GM19025 (cell line): ENCODE measurements around the gene PRKN.
A peak's percentile ranks its signal among the peaks of the same experiment; 100 is the strongest.

Experiments
- ATAC-seq: cut with Tn5 transposase; IDR thresholded peaks from one replicate; pipeline ENCODE4 v1.9.1; 2021; ENCODE audit warnings: mild to moderate bottlenecking, low read depth, moderate library complexity; ENCODE audit not compliant: unreplicated experiment

The PRKN gene

DNA sequence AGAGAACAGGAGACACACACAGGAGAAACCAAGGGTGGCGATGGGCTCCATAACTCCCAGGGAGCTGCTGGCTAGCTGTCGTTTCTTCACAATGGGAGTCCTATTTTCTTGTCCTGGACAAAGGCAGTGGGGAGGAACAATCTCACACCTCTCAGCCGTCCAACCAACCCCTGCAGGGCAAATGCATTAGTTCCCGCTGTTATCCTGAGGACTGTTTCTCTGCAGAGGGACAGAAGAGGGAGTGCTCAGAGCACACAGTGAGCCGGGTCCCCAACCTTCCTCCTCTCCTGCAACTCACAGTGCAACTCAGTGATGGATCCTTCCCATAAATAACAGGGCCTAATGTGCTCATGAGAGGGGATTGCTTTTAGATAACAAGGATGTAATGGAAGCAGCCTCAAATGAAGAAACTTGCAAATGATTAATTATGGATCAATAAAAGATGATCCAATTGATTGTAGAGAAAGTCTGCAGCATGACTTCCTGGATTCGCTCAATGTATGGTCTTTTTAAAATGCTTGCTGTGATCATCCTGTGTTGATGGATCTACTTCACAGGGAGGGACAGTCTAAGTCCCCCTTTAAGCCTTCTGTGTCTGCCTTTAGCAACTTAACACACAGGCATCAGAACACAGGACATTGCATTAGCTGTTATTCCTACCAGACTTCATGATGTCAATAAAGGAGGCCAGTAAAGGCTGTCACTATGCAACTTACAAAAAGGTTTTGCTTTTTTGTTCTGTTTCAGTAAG is 1000.3 kb downstream of the PRKN start:
- no peak for ATAC-seq

- no peak for ATAC-seq
Observed at GRCh38 chr6:161722394-161722793, 1005.2 kb downstream of the PRKN start.

DNA sequence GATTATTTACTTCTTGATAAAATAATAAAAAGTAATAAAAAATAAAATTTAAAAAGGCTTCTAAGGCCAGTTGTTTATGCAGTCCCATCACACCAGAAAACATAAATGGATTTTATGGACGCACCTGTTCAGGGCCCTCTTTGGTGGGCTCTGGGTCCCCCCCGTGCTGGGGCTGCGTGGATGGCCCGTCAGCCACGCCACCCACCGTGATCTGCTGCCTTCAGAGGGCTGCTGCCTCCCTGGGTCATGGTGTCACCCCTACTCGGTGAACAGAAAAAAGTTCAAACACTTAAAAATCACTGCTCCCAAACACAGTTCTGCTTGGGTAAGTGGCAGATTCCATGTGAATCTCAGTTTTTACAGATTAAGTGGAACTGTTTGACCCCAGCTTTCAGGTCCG is 1006.1 kb downstream of the PRKN start:
- no peak for ATAC-seq

DNA sequence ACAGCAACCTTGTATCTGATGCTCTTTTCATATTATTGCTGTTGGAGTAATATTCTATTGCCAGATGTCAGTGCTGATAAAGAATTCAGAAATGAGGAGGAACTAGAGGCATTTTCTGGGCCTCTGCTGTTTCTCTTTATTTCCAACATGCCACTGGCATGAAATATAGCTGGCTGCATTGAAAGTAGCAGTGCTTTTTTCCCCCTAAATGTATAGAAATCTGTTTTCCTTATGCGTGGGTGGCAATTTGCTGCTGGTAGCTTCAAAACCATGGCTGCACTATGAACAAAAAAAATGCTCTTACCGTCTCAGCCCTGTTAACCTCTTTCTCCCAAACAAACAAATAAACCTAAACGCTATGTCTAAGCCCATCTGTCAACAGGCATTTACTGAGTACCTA is 1011.4 kb downstream of the PRKN start:
- no peak for ATAC-seq

DNA sequence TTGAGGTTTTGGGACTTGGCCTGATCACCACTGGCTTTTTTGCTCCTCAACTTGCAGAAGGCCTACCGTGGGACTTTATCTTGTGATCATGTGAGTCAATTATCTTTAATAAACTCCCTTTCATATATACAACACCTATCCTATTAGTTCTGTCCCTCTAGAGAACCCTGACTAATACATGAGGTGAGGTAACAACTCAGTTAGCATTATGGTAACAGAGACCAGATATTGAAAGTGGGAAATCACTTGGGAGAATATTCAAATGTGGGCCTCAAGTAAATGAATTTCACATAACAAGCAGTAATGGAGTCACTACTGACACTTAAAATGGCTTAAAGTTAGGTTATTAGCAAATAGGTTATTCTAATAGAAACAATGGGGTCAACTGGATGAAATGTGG is 1015.6 kb downstream of the PRKN start:
- no peak for ATAC-seq

DNA sequence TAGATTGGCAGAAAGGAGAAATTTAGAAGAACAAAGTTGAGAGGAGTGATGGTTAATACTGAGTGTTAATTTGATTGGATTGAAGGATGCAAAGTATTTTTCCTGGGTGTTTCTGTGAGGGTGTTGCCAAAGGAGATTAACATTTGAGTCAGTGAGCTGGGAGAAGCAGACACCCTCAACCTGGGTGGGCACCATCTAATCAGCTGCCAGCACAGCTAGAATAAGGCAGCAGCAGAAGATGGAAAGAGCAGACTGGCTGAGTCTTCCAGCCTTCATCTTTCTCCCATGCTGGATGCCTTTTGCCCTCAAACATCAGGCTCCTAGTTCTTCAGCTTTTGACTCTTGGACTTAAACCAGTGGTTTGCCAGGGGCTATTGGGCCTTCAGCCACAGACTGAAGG is 1016.1 kb downstream of the PRKN start:
- ATAC-seq = no peak

- ATAC-seq = no peak
Observed at GRCh38 chr6:161710698-161711097, 1016.9 kb downstream of the PRKN start.

GRCh38 chr6:161701056-161701455 is 1026.5 kb downstream of the PRKN start:
- ATAC-seq = no peak

- ATAC-seq = no peak
Observed at GRCh38 chr6:161696801-161697200, 1030.8 kb downstream of the PRKN start.

GRCh38 chr6:161694995-161695394 is 1032.6 kb downstream of the PRKN start:
- no peak for ATAC-seq

- ATAC-seq = no peak
Observed at GRCh38 chr6:161686655-161687054, 1040.9 kb downstream of the PRKN start.

- no peak for ATAC-seq
Observed at GRCh38 chr6:161684731-161685475, 1042.7 kb downstream of the PRKN start.

DNA sequence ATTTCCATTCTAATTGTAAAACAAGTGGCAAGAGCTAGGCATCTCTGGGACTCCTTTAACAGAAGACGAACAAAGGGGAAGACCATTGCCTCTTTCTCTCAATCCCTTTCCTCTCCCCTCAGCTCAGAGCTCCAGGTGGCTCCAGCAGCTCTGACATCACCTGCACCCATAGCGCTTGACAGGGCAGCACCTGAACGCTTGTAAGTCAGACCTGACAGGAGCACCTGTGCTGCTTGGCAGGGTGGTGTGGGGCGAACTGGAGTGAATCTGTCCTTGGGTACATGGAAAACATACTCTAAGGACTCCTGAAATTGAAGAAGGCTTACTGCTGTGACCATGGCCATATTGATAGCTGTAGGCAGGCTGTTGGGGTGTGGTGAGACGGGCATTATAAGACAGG is 1044.2 kb downstream of the PRKN start:
- no peak for ATAC-seq

DNA sequence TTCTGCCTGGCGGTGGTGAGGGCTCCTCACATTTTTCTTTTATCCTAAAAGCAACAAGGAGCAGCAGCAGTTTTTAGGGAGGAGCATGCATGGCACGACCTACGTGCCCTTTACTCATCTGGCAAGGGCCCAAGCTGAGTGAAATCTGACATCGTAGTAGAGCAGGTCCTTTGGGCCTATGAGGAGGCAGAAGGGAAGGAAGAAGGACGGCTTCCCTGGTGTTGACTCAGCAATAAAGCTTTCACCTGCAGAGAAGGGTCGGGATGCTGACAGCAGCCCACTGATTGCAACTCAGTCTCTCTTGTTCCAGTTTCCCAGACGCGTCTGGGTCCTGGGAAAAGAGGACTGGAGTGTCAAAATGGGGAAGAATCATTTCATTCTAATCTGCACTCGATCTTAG is 1044.6 kb downstream of the PRKN start:
- ATAC-seq = no peak

DNA sequence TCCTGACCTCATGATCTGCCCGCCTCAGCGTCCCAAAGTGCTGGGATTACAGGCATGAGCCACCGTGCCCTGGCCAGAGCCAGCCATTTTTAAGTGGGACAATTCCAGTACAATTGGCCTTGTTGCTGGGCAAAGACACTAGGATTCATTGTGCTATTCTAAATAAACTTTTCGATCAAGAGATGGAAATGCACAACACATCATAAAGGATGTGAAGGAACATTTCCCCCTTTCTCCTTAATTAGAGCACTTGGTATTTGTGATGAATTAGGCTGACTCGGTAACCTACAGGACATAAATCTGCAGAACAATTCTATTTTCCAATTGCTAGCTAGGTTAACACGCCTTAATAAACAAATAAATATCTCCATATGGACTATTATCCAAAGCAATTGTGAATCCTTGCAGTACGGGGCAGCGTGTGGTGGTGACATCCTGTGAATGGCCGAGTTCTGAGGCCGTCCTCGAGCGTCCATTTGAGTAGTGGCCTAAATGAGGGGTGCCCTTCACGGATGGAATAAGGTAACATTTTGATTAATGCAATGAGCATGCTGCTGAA is 1047.5 kb downstream of the PRKN start:
- ATAC-seq = no peak

DNA sequence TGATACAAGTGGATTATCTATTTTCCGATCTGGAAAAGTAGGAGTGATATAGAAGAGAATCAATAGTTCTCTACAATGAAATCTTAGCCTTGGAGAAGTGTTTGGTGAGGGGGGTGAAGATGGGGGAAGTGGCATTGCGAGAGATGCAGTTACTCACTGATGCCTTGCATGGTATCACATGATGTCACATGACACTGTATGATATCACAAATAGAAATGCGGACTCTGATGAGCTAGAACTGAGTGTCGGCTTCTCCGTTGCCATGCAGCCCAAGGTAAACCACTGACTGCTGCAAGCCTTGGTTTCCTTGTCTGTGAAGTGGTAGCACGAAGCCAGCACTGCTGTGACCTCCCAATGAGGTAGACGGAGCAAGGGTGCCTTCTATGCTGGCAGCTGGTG is 1050.4 kb downstream of the PRKN start:
- no peak for ATAC-seq

GRCh38 chr6:161676586-161676985 is 1051.0 kb downstream of the PRKN start:
- peak; percentile 59 for ATAC-seq

DNA sequence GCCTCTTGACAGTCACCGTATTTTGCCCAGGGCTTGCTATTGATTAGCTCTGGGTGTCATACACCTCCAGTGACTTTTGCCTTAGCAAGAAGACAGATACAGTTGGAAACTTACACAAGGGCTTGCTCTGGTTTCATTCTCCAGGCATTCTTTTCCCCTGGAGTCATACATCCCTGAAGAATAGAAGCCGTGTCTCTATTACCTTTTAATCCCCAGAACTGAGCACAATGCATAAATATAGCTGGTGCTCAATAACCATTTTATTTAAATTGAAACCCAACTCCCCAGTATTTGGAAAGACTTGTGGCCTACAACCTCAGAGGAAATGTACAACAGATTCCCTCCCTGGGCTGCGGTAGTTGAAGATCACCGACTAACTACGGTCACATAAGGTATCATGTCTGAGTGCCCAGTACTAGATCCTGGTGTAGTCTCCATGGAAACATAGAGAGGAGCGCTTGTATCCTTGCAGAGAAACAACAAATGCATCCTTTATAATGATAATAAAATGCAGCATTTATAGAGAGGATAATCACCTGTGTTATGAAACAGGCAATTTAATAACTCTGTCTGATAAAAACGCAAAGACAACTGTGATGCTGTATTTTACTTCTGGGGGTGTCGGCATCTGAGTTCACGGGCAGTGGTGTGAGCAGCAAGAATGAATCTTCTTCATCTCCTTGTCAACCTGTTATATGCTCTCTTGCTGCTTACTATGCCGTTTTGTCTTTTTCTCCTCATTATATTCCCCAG is 1052.5 kb downstream of the PRKN start:
- no peak for ATAC-seq

- no peak for ATAC-seq
Observed at GRCh38 chr6:161673026-161673425, 1054.5 kb downstream of the PRKN start.

- ATAC-seq = no peak
Observed at GRCh38 chr6:161671117-161671516, 1056.4 kb downstream of the PRKN start.

DNA sequence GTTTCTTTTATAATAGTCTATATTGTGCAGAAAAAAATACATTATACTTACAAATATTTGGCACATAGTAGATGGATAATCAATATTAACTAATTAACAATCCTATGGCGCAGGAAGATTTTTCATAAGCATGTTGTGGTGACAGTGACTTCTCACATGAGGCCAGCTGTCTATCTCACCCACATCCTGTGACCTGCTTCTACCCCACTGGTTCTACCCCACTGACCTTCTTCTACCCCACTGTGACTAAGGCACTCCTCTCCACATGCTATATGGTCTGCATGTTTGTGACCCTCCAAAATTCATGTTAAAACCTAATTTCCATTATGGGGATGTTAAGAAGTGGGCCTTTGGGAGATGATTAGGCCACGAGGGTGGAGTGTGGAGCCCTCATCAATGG is 1058.9 kb downstream of the PRKN start:
- no peak for ATAC-seq
